Coronary artery (tissue), 2 donors: Measurements from ENCODE around the gene STX11.

ENCODE experiments used
- DNase-seq: peaks from one replicate; pipeline ENCODE4 v3.0.0-alpha.2; 2017; ENCODE audit warnings: low spot score
- H3K27ac ChIP-seq, 2 donors: fragments of 200-600 bp; sonication (generic); one replicate each; pipeline ENCODE4 v1.5.1; 2016 to 2019
- H3K4me3 ChIP-seq: fragments of 200-600 bp; sonication (generic); 2 replicates; pipeline ENCODE4 v1.5.1; 2016; ENCODE audit warnings: mild to moderate bottlenecking, moderate library complexity
- CTCF ChIP-seq: fragments of 200-600 bp; sonication (generic); IDR thresholded peaks from one replicate; pipeline ENCODE4 v1.5.1; 2019; ENCODE audit warnings: antibody characterized with exemption

Gene STX11

DNA sequence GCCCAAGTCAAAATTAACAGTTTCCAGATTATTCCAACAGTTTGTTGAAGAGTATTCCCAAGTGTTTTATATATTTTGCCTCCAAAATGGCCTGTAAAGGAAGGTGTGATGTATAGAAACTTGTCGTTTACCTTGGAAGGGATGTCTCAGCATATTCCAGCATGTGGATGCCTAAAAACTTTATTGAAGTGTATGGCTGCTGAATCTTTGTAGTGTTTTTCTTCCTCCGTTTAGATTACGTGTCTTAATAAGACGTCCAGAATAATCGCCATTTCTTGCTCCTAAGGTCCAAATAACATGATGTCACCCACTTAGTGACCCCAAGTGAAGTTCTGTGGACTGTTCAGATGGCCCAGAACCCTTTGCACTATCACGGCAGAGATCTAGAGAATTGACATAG is 37.0 kb upstream of the STX11 start:
- H3K4me3 ChIP-seq, result no peak overlapping the region
- no peak for TF ChIP-seq CTCF
- no peak for DNase-seq
- H3K27ac ChIP-seq, result no peak overlapping the region

DNA sequence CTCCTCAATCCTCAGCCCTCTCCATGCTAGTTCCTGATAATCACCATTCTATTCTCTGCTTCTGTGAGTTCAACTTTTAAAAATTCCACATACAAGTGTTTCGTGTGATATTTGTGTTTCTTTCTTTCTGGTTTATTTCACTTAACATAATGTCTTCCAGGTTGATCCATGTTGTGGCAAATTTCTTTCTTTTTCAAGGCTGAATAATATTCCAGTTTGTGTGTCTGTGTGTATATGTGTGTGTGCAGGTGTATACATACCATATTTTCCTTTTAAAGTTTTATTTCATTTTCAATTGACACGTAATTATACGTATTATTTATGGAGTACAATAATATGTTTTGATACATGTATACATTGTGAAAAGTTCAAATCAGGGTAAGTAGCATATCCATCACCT is 35.1 kb upstream of the STX11 start:
- DNase-seq, result no peak
- H3K27ac ChIP-seq, result no peak overlapping the region
- no peak overlapping the region for H3K4me3 ChIP-seq
- no peak for TF ChIP-seq CTCF

DNA sequence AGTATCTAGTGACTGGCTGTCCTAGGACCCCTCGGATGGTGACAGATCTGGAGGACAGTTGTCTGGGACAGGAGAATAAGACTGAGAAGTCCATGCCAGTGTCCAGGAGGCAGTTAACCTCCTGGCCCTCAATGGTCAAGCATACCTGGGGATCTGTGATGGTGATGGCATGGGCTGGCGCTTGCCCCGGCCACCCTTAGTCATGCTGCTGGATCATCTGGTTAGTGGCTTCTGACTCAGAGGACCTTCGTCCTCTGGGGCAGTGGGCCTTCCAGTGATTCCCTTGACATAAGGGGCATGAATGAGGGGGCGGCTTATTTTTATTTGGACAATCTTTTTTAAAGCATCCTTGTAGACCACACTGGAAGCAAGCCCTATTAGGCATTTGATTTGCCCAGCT is 30.9 kb upstream of the STX11 start:
- TF ChIP-seq CTCF, result no peak

GRCh38 chr6:144122861-144123260 is 27.5 kb upstream of the STX11 start:
- Histone ChIP-seq H3K27ac (no peak overlapping the region), H3K4me3 (no peak overlapping the region)
- DNase-seq, result no peak
- no peak for TF ChIP-seq CTCF

More for the DNA sequence above, 30.9 kb upstream of the STX11 start:
- H3K4me3 ChIP-seq, result no peak overlapping the region
- no peak for DNase-seq
- H3K27ac ChIP-seq, result no peak overlapping the region

DNA sequence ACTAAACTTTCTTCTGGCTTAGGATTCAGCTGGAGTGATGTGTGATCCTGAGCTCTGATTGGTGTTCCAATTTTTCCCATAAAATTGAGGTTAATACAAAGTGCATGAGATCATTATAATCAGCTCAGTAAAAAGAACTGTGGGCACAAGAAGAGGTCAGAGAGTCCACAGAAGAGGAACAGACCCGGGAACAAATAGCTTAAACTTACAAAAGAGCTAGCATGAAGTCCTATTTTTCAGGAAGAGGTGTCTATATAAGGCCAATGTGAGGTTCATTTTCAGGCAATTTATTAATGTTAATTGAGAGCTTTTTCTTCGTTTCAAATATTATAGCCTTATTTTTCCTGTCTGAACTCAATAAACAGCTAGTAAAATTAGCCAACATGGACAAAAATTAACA is 26.9 kb upstream of the STX11 start:
- no peak for DNase-seq
- H3K4me3 ChIP-seq, result no peak overlapping the region
- H3K27ac ChIP-seq, result no peak overlapping the region
- no peak for TF ChIP-seq CTCF

DNA sequence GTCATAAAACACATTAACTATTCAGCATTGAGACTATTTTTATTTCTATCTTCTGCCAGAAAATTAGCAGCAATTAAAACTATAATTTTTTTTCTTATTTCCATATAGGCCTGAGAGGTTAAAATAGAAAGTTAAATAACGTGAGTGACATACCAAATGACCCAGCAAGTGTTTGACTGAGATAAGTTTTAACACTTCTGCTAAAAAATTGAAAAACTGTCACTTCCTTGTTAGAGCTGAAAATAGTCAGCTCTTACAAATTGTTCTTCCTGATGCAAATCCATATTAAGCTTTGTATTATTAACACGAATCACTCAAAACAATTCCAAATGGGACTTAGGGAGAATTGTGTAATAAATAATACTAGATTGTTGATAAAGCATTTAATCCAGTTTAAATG is 26.5 kb upstream of the STX11 start:
- H3K4me3 ChIP-seq, result no peak overlapping the region
- no peak for DNase-seq
- H3K27ac ChIP-seq, result no peak overlapping the region
- no peak for TF ChIP-seq CTCF

GRCh38 chr6:144127097-144127496 is 23.2 kb upstream of the STX11 start:
- TF ChIP-seq CTCF, result no peak

More at GRCh38 chr6:144127097-144127496, 23.2 kb upstream of the STX11 start:
- no peak for DNase-seq
- H3K4me3 ChIP-seq, result no peak overlapping the region
- H3K27ac ChIP-seq, result no peak overlapping the region
